Erythroblast (primary cell): ENCODE measurements around the gene TMEM60.

Experiments
- GATA1 ChIP-seq: IDR thresholded peaks from 2 replicates; pipeline ENCODE4 v1.6.1; 2011; ENCODE audit warnings: low read depth, mild to moderate bottlenecking, control low read depth, low read length, moderate library complexity
- POLR2A ChIP-seq: IDR thresholded peaks from 2 replicates; pipeline ENCODE4 v1.6.1; 2011; ENCODE audit warnings: mild to moderate bottlenecking, low read length

DNA sequence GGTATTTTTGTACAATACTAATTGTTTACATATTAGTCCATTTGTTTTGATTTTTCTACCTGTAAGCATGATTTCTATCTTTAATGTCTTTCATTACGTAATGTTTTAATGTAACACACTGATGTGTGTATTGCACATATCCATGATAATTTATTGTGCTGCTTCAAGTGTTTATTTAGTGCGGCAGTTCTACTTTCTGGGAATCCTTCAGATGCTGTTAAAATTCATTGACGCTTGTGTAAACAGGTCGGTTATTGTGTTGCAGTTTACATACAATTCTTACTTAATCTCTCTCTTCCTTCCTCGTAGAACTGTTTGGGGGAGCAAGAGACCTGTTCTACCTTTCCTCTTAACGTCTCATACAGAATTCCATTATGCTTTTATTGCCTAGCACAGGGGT, 6.9 kb downstream of the TMEM60 start:
- TF ChIP-seq POLR2A, result no peak
- no peak for TF ChIP-seq GATA1
